ENCODE data around the gene RPP14.
A peak's percentile ranks its signal among the peaks of the same experiment; 100 is the strongest.
"Not testable (repeated sequence)": the region's sequence is repeated elsewhere in the genome, so short reads cannot be mapped to it uniquely, and the experiment has no call there.

Gene RPP14

GRCh38 chr3:58331593-58332152, 25.6 kb downstream of the RPP14 start:
- DNase-seq (ENCODE audit: low read depth, low spot score) = no peak

GRCh38 chr3:58332575-58333188, 26.6 kb downstream of the RPP14 start, which contains the start of gene PXK:
Gene PXK, plus strand, starts transcription at chr3:58332892. Its CDS starts 97 bp downstream, at chr3:58332989.
- DNase-seq (ENCODE audit: low read depth, low spot score) = peak; percentile 50

- DNase-seq (ENCODE audit: low read depth, low spot score) = no peak
Measured at GRCh38 chr3:58333206-58334012, 27.4 kb downstream of the RPP14 start.

- DNase-seq (ENCODE audit: low read depth, low spot score) = no peak
Measured at GRCh38 chr3:58334013-58334321, 27.9 kb downstream of the RPP14 start.

- no peak for DNase-seq (ENCODE audit: low read depth, low spot score)
Measured at GRCh38 chr3:58334506-58334884, 28.4 kb downstream of the RPP14 start.

GRCh38 chr3:58335652-58335947, 29.6 kb downstream of the RPP14 start:
- no peak for DNase-seq (ENCODE audit: low read depth, low spot score)

- DNase-seq (ENCODE audit: low read depth, low spot score) = no peak
Measured at GRCh38 chr3:58336135-58336882, 30.3 kb downstream of the RPP14 start.

GRCh38 chr3:58337190-58337589, 31.1 kb downstream of the RPP14 start:
- DNase-seq (ENCODE audit: low read depth, low spot score) = no peak

- DNase-seq (ENCODE audit: low read depth, low spot score) = not testable (repeated sequence)
Measured at GRCh38 chr3:58339146-58339545, 33.1 kb downstream of the RPP14 start.

- DNase-seq (ENCODE audit: low read depth, low spot score) = no peak
Measured at GRCh38 chr3:58340594-58341244, 34.7 kb downstream of the RPP14 start.

GRCh38 chr3:58341376-58341775, 35.3 kb downstream of the RPP14 start:
- no peak for DNase-seq (ENCODE audit: low read depth, low spot score)

GRCh38 chr3:58342676-58343075, 36.6 kb downstream of the RPP14 start:
- no peak for DNase-seq (ENCODE audit: low read depth, low spot score)

GRCh38 chr3:58345457-58345856, 39.4 kb downstream of the RPP14 start:
- no peak for DNase-seq (ENCODE audit: low read depth, low spot score)

GRCh38 chr3:58346368-58346767, 40.3 kb downstream of the RPP14 start:
- no peak for DNase-seq (ENCODE audit: low read depth, low spot score)

- DNase-seq (ENCODE audit: low read depth, low spot score) = no peak
Measured at GRCh38 chr3:58347984-58348383, 41.9 kb downstream of the RPP14 start.

GRCh38 chr3:58349792-58350626, 44.0 kb downstream of the RPP14 start:
- DNase-seq (ENCODE audit: low read depth, low spot score) = no peak

GRCh38 chr3:58350627-58351013, 44.6 kb downstream of the RPP14 start:
- DNase-seq (ENCODE audit: low read depth, low spot score) = no peak

GRCh38 chr3:58351920-58352319, 45.9 kb downstream of the RPP14 start:
- no peak for DNase-seq (ENCODE audit: low read depth, low spot score)

GRCh38 chr3:58352626-58353025, 46.6 kb downstream of the RPP14 start:
- no peak for DNase-seq (ENCODE audit: low read depth, low spot score)

GRCh38 chr3:58353722-58354553, 47.9 kb downstream of the RPP14 start:
- DNase-seq (ENCODE audit: low read depth, low spot score) = no peak

Data from activated CD4-positive, CD25-positive, alpha-beta regulatory T cell treated with anti-CD3 and anti-CD28 coated beads, Interleukin-2, amount 50 U/mL, for 16 hours (primary cell).